PFSK-1 (cell line): ENCODE results near the gene TRIM8.

ENCODE experiments used
- FOXP2 ChIP-seq: optimal IDR thresholded peaks from 2 replicates; pipeline ENCODE3; 2011; ENCODE audit warnings: borderline replicate concordance, control low read depth, inconsistent platforms; ENCODE audit not compliant: insufficient read depth; ENCODE audit errors: extremely low read length, extremely low read depth
- POLR2AphosphoS5 ChIP-seq: IDR thresholded peaks from 2 replicates; pipeline ENCODE4 v1.6.1; 2012; ENCODE audit warnings: low read depth, mild to moderate bottlenecking, control low read depth, low read length, moderate library complexity
- REST ChIP-seq, 2 experiments: IDR thresholded peaks; 2 replicates each; pipeline versions ENCODE4 v1.6.1 to v1.8.0; 2011 to 2012; ENCODE audit warnings: low read depth in 2 of 2, low read length in 2 of 2, control low read depth in 1 of 2, inconsistent platforms in 1 of 2, mild to moderate bottlenecking in 1 of 2, moderate library complexity in 1 of 2; ENCODE audit not compliant: insufficient read depth in 1 of 2
- SIN3A ChIP-seq: IDR thresholded peaks from 2 replicates; pipeline ENCODE4 v1.6.1; 2012; ENCODE audit warnings: mild to moderate bottlenecking, low read length, moderate library complexity, borderline replicate concordance; ENCODE audit not compliant: insufficient read depth
- TAF1 ChIP-seq: IDR thresholded peaks from 2 replicates; pipeline ENCODE4 v1.6.1; 2012; ENCODE audit warnings: low read length, control low read depth, borderline replicate concordance; ENCODE audit not compliant: insufficient read depth

- TF ChIP-seq TAF1 (no peak), POLR2AphosphoS5 (no peak), SIN3A (no peak), REST (IDR thresholded peaks at IDR 0.05; ENCODE audit: insufficient read depth in 1 of 2, low read depth in 2 of 2, low read length in 2 of 2) (0 out of 4 replicates have a peak, but pooled peaks of 1 of the 2 experiments have one; percentile 18), FOXP2 (no peak)
Measured at GRCh38 chr10:102599565-102600327, 44.5 kb upstream of the TRIM8 start.
